ENCODE results near the gene PCDHGB1. TPM values are rescaled to one million over a fixed set of nuclear protein-coding genes. Genes with fewer than 3 reads are reported as not detected.

The PCDHGB1 gene
- total and polyA plus RNA-seq, 2 donors (not counting 3 experiments of a cell fraction or from before 2014, with no cell fraction given) = 0.39 to 0.62 TPM

GRCh38 chr5:141303756-141304155 lies 46.1 kb upstream of the PCDHGB1 start, which contains the start of gene SLC25A2:
Gene SLC25A2 (minus strand): TSS chr5:141304049. CDS start chr5:141303865, 184 bp downstream.
- intact Hi-C loops (cut with micrococcal nuclease) (no loop called here), dilution Hi-C loops (cut with MboI; ENCODE audit: extremely low pct_ligation_motif_present, low sequenced_read_pairs) (no loop called here)
- CTCF ChIA-PET = no interaction called here
- Histone ChIP-seq H4K20me1 (replicated peaks; ENCODE audit: control insufficient read depth, extremely low read depth, insufficient read depth, low read length) (no peaks in the 10 kb centered on the region), H3K79me2 (ENCODE audit: control insufficient read depth, insufficient read depth, low read length) (no peaks in the 10 kb centered on the region), H3K27ac (ENCODE audit: insufficient read depth, low read depth, low read length) (no peak within 1 kb of the TSS), H3K36me3 (ENCODE audit: control insufficient read depth in 2 of 2, extremely low read depth in 1 of 2, insufficient read depth in 2 of 2, low read length in 2 of 2) (no peaks in the 10 kb centered on the region), H3K4me1 (ENCODE audit: control insufficient read depth, extremely low read depth, insufficient read depth, low read length) (no peaks in the 10 kb centered on the region), H3K9me1 (replicated peaks; ENCODE audit: control insufficient read depth, extremely low read depth, insufficient read depth, low read length) (no peaks in the 10 kb centered on the region), H3K4me2 (ENCODE audit: insufficient read depth, low read length) (no peak within 1 kb of the TSS), H3K9me3 (replicated peaks; ENCODE audit: control insufficient read depth, insufficient read depth, low read length) (no peaks in the 10 kb centered on the region), H2AFZ (ENCODE audit: low read depth, low read length) (no peak within 1 kb of the TSS), H3K4me3 (replicated peaks in 1 of 3; ENCODE audit: insufficient read depth in 1 of 3, low read depth in 1 of 3, low read length in 3 of 3) (no peak within 1 kb of the TSS), H3K27me3 (ENCODE audit: control insufficient read depth in 2 of 2, insufficient read depth in 2 of 2, low read length in 2 of 2) (no peaks in the 10 kb centered on the region), H3K9ac (replicated peaks; ENCODE audit: extremely low read depth, insufficient read depth, low read length) (no peak within 1 kb of the TSS)
- POLR2A ChIA-PET = no interaction called here
- TF ChIP-seq FOS (IDR thresholded peaks at IDR 0.05; ENCODE audit: borderline replicate concordance, insufficient read depth, low read length) (no peak), GATA2 (IDR thresholded peaks at IDR 0.05; ENCODE audit: insufficient read depth, insufficient read length, low read depth, low read length) (no peak), POLR2AphosphoS5 (IDR thresholded peaks at IDR 0.05; ENCODE audit: insufficient read depth, low read depth, low read length) (no peak), MYC (IDR thresholded peaks at IDR 0.05; ENCODE audit: low read depth, low read length) (no peak), POLR2A (IDR thresholded peaks at IDR 0.05; ENCODE audit: low read depth, low read length) (no peak), JUN (IDR thresholded peaks at IDR 0.05; ENCODE audit: borderline replicate concordance, insufficient read depth, insufficient read length, low read depth) (no peak), MAX (IDR thresholded peaks at IDR 0.05; ENCODE audit: insufficient read depth, insufficient read length) (no peak), CTCF (IDR thresholded peaks at IDR 0.05; ENCODE audit: extremely low read depth in 1 of 2, insufficient read depth in 1 of 2, low read depth in 1 of 2, low read length in 2 of 2) (no peak), EZH2 (IDR thresholded peaks at IDR 0.05; ENCODE audit: borderline replicate concordance, low read depth, low read length, severe bottlenecking) (no peak)
- no TSS peak for BruUV-seq (replicated peaks)
- DNase-seq (ENCODE audit: low read depth, low spot score) = no peak
- no peak for FAIRE-seq

Data from endothelial cell of umbilical vein (primary cell).